Activated CD4-positive, alpha-beta T cell treated with anti-CD3 and anti-CD28 coated beads, Interleukin-2, amount 10 ng/mL, durations not matched to agents 24 days and 14 days (primary cell): ENCODE results near the gene HPS3. TPM values are rescaled to one million over a fixed set of nuclear protein-coding genes. Genes with fewer than 3 reads are reported as not detected.

Experiments
- DNase-seq: peaks from one replicate; pipeline ENCODE4 v3.0.0; 2022
- H3K27ac Mint-ChIP-seq: one replicate; pipeline ENCODE4 v1.8.0; 2022; ENCODE audit warnings: mild to moderate bottlenecking, mixed read lengths
- H3K27me3 Mint-ChIP-seq: one replicate; pipeline ENCODE4 v1.8.0; 2022; ENCODE audit warnings: mixed read lengths
- H3K36me3 Mint-ChIP-seq: one replicate; pipeline ENCODE4 v1.8.0; 2022; ENCODE audit warnings: low read depth, mild to moderate bottlenecking, mixed read lengths
- H3K4me1 Mint-ChIP-seq: one replicate; pipeline ENCODE4 v1.8.0; 2021; ENCODE audit warnings: mixed read lengths
- H3K4me3 Mint-ChIP-seq: one replicate; pipeline ENCODE4 v1.8.0; 2022; ENCODE audit warnings: mild to moderate bottlenecking, moderate library complexity, mixed read lengths
- H3K9me3 Mint-ChIP-seq: one replicate; pipeline ENCODE4 v1.8.0; 2021; ENCODE audit warnings: mixed read lengths
- intact Hi-C: fragments of 100-400 bp; cut with micrococcal nuclease; formaldehyde crosslinking; loops from one replicate; pipeline ENCODE4 v1.15.1; 2023
- total RNA-seq: library from RNA; stranded (reverse); gene quantifications from 2 replicates; pipeline ENCODE4 v1.2.3, GENCODE V29; 2022

Gene HPS3
- total RNA-seq, 1 donor from 2014 or later = 17.4 TPM

- H3K27ac Mint-ChIP-seq = no peak overlapping the region
- H3K36me3 Mint-ChIP-seq = peaks cover 37% of the 10 kb centered on the region
- no peaks in the 10 kb centered on the region for H3K9me3 Mint-ChIP-seq
- DNase-seq = no peak
- no peaks in the 10 kb centered on the region for H3K27me3 Mint-ChIP-seq
- H3K4me3 Mint-ChIP-seq = no peak overlapping the region
- H3K4me1 Mint-ChIP-seq = peaks cover 7% of the 10 kb centered on the region
- intact Hi-C loops = no loop called here
Measured at GRCh38 chr3:149145356-149145755, 15.9 kb downstream of the HPS3 start.

- Mint-ChIP-seq H3K27ac (no peak overlapping the region), H3K4me1 (peaks cover 7% of the 10 kb centered on the region), H3K9me3 (no peaks in the 10 kb centered on the region), H3K36me3 (peaks cover 40% of the 10 kb centered on the region), H3K27me3 (no peaks in the 10 kb centered on the region), H3K4me3 (no peak overlapping the region)
- intact Hi-C loops = no loop called here
- DNase-seq = no peak
Measured at GRCh38 chr3:149145974-149146373, 16.5 kb downstream of the HPS3 start.

- peaks cover 36% of the 10 kb centered on the region for H3K36me3 Mint-ChIP-seq
- intact Hi-C loops = no loop called here
- H3K27ac Mint-ChIP-seq = no peak overlapping the region
- peaks cover 18% of the 10 kb centered on the region for H3K4me1 Mint-ChIP-seq
- DNase-seq = no peak
- no peaks in the 10 kb centered on the region for H3K27me3 Mint-ChIP-seq
- no peak overlapping the region for H3K4me3 Mint-ChIP-seq
- H3K9me3 Mint-ChIP-seq = no peaks in the 10 kb centered on the region
Measured at GRCh38 chr3:149150436-149150835, 21.0 kb downstream of the HPS3 start.

- H3K36me3 Mint-ChIP-seq = peaks cover 42% of the 10 kb centered on the region
- H3K27me3 Mint-ChIP-seq = no peaks in the 10 kb centered on the region
- no peak overlapping the region for H3K27ac Mint-ChIP-seq
- peaks cover 16% of the 10 kb centered on the region for H3K4me1 Mint-ChIP-seq
- no peaks in the 10 kb centered on the region for H3K9me3 Mint-ChIP-seq
- no peak overlapping the region for H3K4me3 Mint-ChIP-seq
- intact Hi-C loops = loop anchor here (2.0 kb wide), 1 partner anchor 23 kb away; the partner anchor contains the start of gene HPS3
- no peak for DNase-seq
Measured at GRCh38 chr3:149151843-149152242, 22.4 kb downstream of the HPS3 start.

- Mint-ChIP-seq H3K9me3 (no peaks in the 10 kb centered on the region), H3K4me1 (peaks cover 16% of the 10 kb centered on the region), H3K36me3 (peaks cover 46% of the 10 kb centered on the region), H3K27me3 (no peaks in the 10 kb centered on the region), H3K4me3 (no peak overlapping the region), H3K27ac (peak overlapping the region; percentile 39)
- intact Hi-C loops = loop anchor here (2.0 kb wide), 1 partner anchor 24 kb away; the partner anchor contains the start of gene HPS3
- peak; percentile 71 for DNase-seq
Measured at GRCh38 chr3:149152420-149152819, 23.0 kb downstream of the HPS3 start.

- DNase-seq = no peak
- intact Hi-C loops = loop anchor here (2.0 kb wide), 1 partner anchor 25 kb away; the partner anchor contains the start of gene HPS3
- no peak overlapping the region for H3K27ac Mint-ChIP-seq
- H3K36me3 Mint-ChIP-seq = peaks cover 46% of the 10 kb centered on the region
- H3K9me3 Mint-ChIP-seq = no peaks in the 10 kb centered on the region
- H3K4me3 Mint-ChIP-seq = no peak overlapping the region
- peaks cover 16% of the 10 kb centered on the region for H3K4me1 Mint-ChIP-seq
- H3K27me3 Mint-ChIP-seq = no peaks in the 10 kb centered on the region
Measured at GRCh38 chr3:149153402-149153801, 24.0 kb downstream of the HPS3 start.

GRCh38 chr3:149160754-149161300, 31.4 kb downstream of the HPS3 start:
- H3K36me3 Mint-ChIP-seq = peaks cover 54% of the 10 kb centered on the region
- no peak overlapping the region for H3K4me3 Mint-ChIP-seq
- DNase-seq = no peak
- no peaks in the 10 kb centered on the region for H3K9me3 Mint-ChIP-seq
- intact Hi-C loops = no loop called here
- H3K4me1 Mint-ChIP-seq = no peaks in the 10 kb centered on the region
- H3K27ac Mint-ChIP-seq = no peak overlapping the region
- H3K27me3 Mint-ChIP-seq = no peaks in the 10 kb centered on the region

GRCh38 chr3:149162007-149162406, 32.6 kb downstream of the HPS3 start:
- Mint-ChIP-seq H3K4me1 (no peaks in the 10 kb centered on the region), H3K4me3 (no peak overlapping the region), H3K36me3 (peaks cover 52% of the 10 kb centered on the region), H3K27me3 (no peaks in the 10 kb centered on the region), H3K9me3 (no peaks in the 10 kb centered on the region), H3K27ac (no peak overlapping the region)
- intact Hi-C loops = no loop called here
- DNase-seq = no peak

GRCh38 chr3:149163066-149163465, 33.6 kb downstream of the HPS3 start:
- Mint-ChIP-seq H3K4me1 (no peaks in the 10 kb centered on the region), H3K36me3 (peaks cover 54% of the 10 kb centered on the region), H3K27me3 (no peaks in the 10 kb centered on the region), H3K4me3 (no peak overlapping the region), H3K9me3 (no peaks in the 10 kb centered on the region), H3K27ac (no peak overlapping the region)
- no peak for DNase-seq
- intact Hi-C loops = no loop called here

- H3K4me3 Mint-ChIP-seq = no peak overlapping the region
- no peaks in the 10 kb centered on the region for H3K27me3 Mint-ChIP-seq
- peaks cover 59% of the 10 kb centered on the region for H3K36me3 Mint-ChIP-seq
- H3K4me1 Mint-ChIP-seq = no peaks in the 10 kb centered on the region
- H3K27ac Mint-ChIP-seq = no peak overlapping the region
- intact Hi-C loops = no loop called here
- no peaks in the 10 kb centered on the region for H3K9me3 Mint-ChIP-seq
- no peak for DNase-seq
Measured at GRCh38 chr3:149167898-149168297, 38.5 kb downstream of the HPS3 start.

- peaks cover 9% of the 10 kb centered on the region for H3K4me1 Mint-ChIP-seq
- H3K27ac Mint-ChIP-seq = no peak overlapping the region
- no peaks in the 10 kb centered on the region for H3K9me3 Mint-ChIP-seq
- intact Hi-C loops = no loop called here
- DNase-seq = no peak
- peaks cover 61% of the 10 kb centered on the region for H3K36me3 Mint-ChIP-seq
- no peaks in the 10 kb centered on the region for H3K27me3 Mint-ChIP-seq
- no peak overlapping the region for H3K4me3 Mint-ChIP-seq
Measured at GRCh38 chr3:149170672-149171071, 41.2 kb downstream of the HPS3 start.

GRCh38 chr3:149174901-149175300, 45.5 kb downstream of the HPS3 start:
- DNase-seq = peak; percentile 62
- Mint-ChIP-seq H3K36me3 (peaks cover 39% of the 10 kb centered on the region), H3K4me3 (no peak overlapping the region), H3K4me1 (peaks cover 9% of the 10 kb centered on the region), H3K27me3 (no peaks in the 10 kb centered on the region), H3K27ac (no peak overlapping the region), H3K9me3 (no peaks in the 10 kb centered on the region)
- intact Hi-C loops = loop anchor here (1.0 to 5.0 kb wide), 3 partner anchors 46 to 72 kb away; partner anchors contain the start of gene HPS3

- Mint-ChIP-seq H3K4me3 (no peak overlapping the region), H3K36me3 (peaks cover 26% of the 10 kb centered on the region), H3K9me3 (no peaks in the 10 kb centered on the region), H3K27me3 (no peaks in the 10 kb centered on the region), H3K27ac (no peak overlapping the region), H3K4me1 (peaks cover 9% of the 10 kb centered on the region)
- no peak for DNase-seq
- intact Hi-C loops = loop anchor here (5.0 kb wide), 1 partner anchor 70 kb away; no protein-coding TSS in a partner anchor
Measured at GRCh38 chr3:149177122-149177521, 47.7 kb downstream of the HPS3 start.

GRCh38 chr3:149179220-149179619, 49.8 kb downstream of the HPS3 start:
- Mint-ChIP-seq H3K27ac (no peak overlapping the region), H3K36me3 (peaks cover 12% of the 10 kb centered on the region), H3K27me3 (no peaks in the 10 kb centered on the region), H3K9me3 (no peaks in the 10 kb centered on the region), H3K4me1 (peaks cover 6% of the 10 kb centered on the region), H3K4me3 (no peak overlapping the region)
- intact Hi-C loops = loop anchor here (5.0 kb wide), 1 partner anchor 68 kb away; no protein-coding TSS in a partner anchor
- no peak for DNase-seq

GRCh38 chr3:149180057-149180573, 50.7 kb downstream of the HPS3 start:
- Mint-ChIP-seq H3K4me1 (peaks cover under 1% of the 10 kb centered on the region), H3K4me3 (no peak overlapping the region), H3K27me3 (peaks cover 2% of the 10 kb centered on the region), H3K36me3 (peaks cover 6% of the 10 kb centered on the region), H3K27ac (no peak overlapping the region), H3K9me3 (no peaks in the 10 kb centered on the region)
- intact Hi-C loops = no loop called here
- DNase-seq = no peak
